Spleen (tissue), 7 donors: ENCODE results near the gene HTR3D.

Source experiments
- CTCF ChIP-seq, 11 experiments: fragments of 200-600 bp in 7 of 11; fragments of 450-650 bp in 4 of 11; sonication (generic) in 4 of 11; IDR thresholded peaks in 8 of 11; conservative IDR thresholded peaks in 3 of 11; 1 replicate in 7 of 11; 2 replicates in 4 of 11; pipeline versions ENCODE4 v1.4.0 to v1.8.0; 2016 to 2021; ENCODE audit warnings: antibody characterized with exemption in 11 of 11, inconsistent platforms in 4 of 11, mild to moderate bottlenecking in 1 of 11
- POLR2A ChIP-seq, 3 donors: fragments of 450-650 bp; IDR thresholded peaks; one replicate each; pipeline ENCODE4 v1.5.1; 2017; ENCODE audit warnings: antibody characterized with exemption in 3 of 3, mild to moderate bottlenecking in 1 of 3
- POLR2AphosphoS5 ChIP-seq, 3 donors: sonication (generic); formaldehyde crosslinking; IDR thresholded peaks; one replicate each; pipeline ENCODE4 v1.5.1; 2017; ENCODE audit warnings: antibody characterized with exemption in 3 of 3
- donor health status: DM: no; HTN: no; CAD: no; lungs with moderate emphysema.
- donor health status: DM: no; HTN: no; CAD: no.
- donor health status: DM: no; HTN: no; CAD: no.

- TF ChIP-seq CTCF (IDR thresholded peaks at IDR 0.05 in 8 of 11, conservative IDR thresholded peaks at IDR 0.05 in 3 of 11) = no peak
- no peak for TF ChIP-seq POLR2A (IDR thresholded peaks at IDR 0.05)
- TF ChIP-seq POLR2AphosphoS5 (IDR thresholded peaks at IDR 0.05) = no peak
Measured at GRCh38 chr3:184082034-184082433, 50.5 kb downstream of the HTR3D start.
